ENCODE data around the gene ACTL7B.

- TF ChIP-seq, protein P1, sequence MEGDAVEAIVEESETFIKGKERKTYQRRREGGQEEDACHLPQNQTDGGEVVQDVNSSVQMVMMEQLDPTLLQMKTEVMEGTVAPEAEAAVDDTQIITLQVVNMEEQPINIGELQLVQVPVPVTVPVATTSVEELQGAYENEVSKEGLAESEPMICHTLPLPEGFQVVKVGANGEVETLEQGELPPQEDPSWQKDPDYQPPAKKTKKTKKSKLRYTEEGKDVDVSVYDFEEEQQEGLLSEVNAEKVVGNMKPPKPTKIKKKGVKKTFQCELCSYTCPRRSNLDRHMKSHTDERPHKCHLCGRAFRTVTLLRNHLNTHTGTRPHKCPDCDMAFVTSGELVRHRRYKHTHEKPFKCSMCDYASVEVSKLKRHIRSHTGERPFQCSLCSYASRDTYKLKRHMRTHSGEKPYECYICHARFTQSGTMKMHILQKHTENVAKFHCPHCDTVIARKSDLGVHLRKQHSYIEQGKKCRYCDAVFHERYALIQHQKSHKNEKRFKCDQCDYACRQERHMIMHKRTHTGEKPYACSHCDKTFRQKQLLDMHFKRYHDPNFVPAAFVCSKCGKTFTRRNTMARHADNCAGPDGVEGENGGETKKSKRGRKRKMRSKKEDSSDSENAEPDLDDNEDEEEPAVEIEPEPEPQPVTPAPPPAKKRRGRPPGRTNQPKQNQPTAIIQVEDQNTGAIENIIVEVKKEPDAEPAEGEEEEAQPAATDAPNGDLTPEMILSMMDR (IDR thresholded peaks at IDR 0.05; ENCODE audit: low read depth, low read length, poor library complexity, severe bottlenecking), result no peak
- TF ChIP-seq EZH2phosphoT487 (IDR thresholded peaks at IDR 0.05; ENCODE audit: borderline replicate concordance, low read length), result no peak
Measured at GRCh38 chr9:108835831-108836230, 20.0 kb downstream of the ACTL7B start.
